WTC11 (cell line): ENCODE measurements around the gene RUNX1. TPM values are rescaled to one million over a fixed set of nuclear protein-coding genes. Genes with fewer than 3 reads are reported as not detected.

Source experiments
- ATAC-seq: fragments of 200-7000 bp; cut with Tn5 transposase; 2 replicates; pipeline ENCODE4 v1.10.0; 2021; ENCODE audit warnings: mild to moderate bottlenecking, moderate library complexity
- CTCF ChIA-PET: fragments of 300-600 bp; sonication (Branson Sonifier 250); formaldehyde crosslinking; loops from one replicate; lab custom pipeline; 2021; ENCODE audit warnings: antibody characterized with exemption; lab: Charles Lee
- POLR2A ChIA-PET: fragments of 350-600 bp; sonication (Branson Sonifier 250); formaldehyde crosslinking; loops from one replicate; lab custom pipeline; 2021; ENCODE audit warnings: antibody characterized with exemption; lab: Charles Lee
- DNase-seq: peaks from one replicate; pipeline ENCODE4 v3.0.0; 2021; ENCODE audit warnings: low spot score
- H3K27ac Mint-ChIP-seq: 2 replicates; pipeline ENCODE4 v1.8.0; 2021; ENCODE audit warnings: mixed read lengths
- H3K27me3 Mint-ChIP-seq: 2 replicates; pipeline ENCODE4 v1.8.0; 2021; ENCODE audit warnings: low read depth, mild to moderate bottlenecking, moderate library complexity, mixed read lengths
- H3K36me3 Mint-ChIP-seq: 2 replicates; pipeline ENCODE4 v1.8.0; 2021; ENCODE audit warnings: mixed read lengths
- H3K4me1 Mint-ChIP-seq: 2 replicates; pipeline ENCODE4 v1.8.0; 2022; ENCODE audit warnings: mixed read lengths
- H3K4me3 Mint-ChIP-seq: 2 replicates; pipeline ENCODE4 v1.8.0; 2021; ENCODE audit warnings: mild to moderate bottlenecking, moderate library complexity, mixed read lengths
- H3K9me3 Mint-ChIP-seq: 2 replicates; pipeline ENCODE4 v1.8.0; 2021; ENCODE audit warnings: mixed read lengths
- CREB1 ChIP-seq: sonication (generic); formaldehyde crosslinking; IDR thresholded peaks from 2 replicates; pipeline ENCODE4 v1.8.0; 2023; ENCODE audit warnings: mild to moderate bottlenecking, missing genetic modification reagents
- FOXK1 ChIP-seq: sonication (generic); formaldehyde crosslinking; IDR thresholded peaks from 2 replicates; pipeline ENCODE4 v1.8.0; 2022; ENCODE audit warnings: mild to moderate bottlenecking, moderate library complexity, missing genetic modification reagents
- JAZF1 ChIP-seq: fragments of 250-450 bp; sonication (Bioruptor Pico); IDR thresholded peaks from 2 replicates; pipeline ENCODE4 v1.9.0; 2021; ENCODE audit warnings: moderate library complexity, mild to moderate bottlenecking, inconsistent platforms
- JUN ChIP-seq: sonication (generic); formaldehyde crosslinking; IDR thresholded peaks from 2 replicates; pipeline ENCODE4 v1.8.0; 2023; ENCODE audit warnings: mild to moderate bottlenecking, missing genetic modification reagents
- KAT7 ChIP-seq: sonication (generic); formaldehyde crosslinking; IDR thresholded peaks from 2 replicates; pipeline ENCODE4 v1.8.1; 2023; ENCODE audit warnings: missing genetic modification reagents, mild to moderate bottlenecking, borderline replicate concordance
- MYBL2 ChIP-seq: sonication (generic); formaldehyde crosslinking; IDR thresholded peaks from 2 replicates; pipeline ENCODE4 v1.8.1; 2023; ENCODE audit warnings: mild to moderate bottlenecking, moderate library complexity, missing genetic modification reagents
- NFATC4 ChIP-seq: fragments of 250-450 bp; sonication (Bioruptor Pico); IDR thresholded peaks from 2 replicates; pipeline ENCODE4 v1.9.0; 2021; ENCODE audit warnings: mild to moderate bottlenecking
- NFE2L1 ChIP-seq: sonication (generic); formaldehyde crosslinking; IDR thresholded peaks from 2 replicates; pipeline ENCODE4 v1.8.1; 2023; ENCODE audit warnings: missing genetic modification reagents
- NFYB ChIP-seq: sonication (generic); formaldehyde crosslinking; conservative IDR thresholded peaks from 2 replicates; pipeline ENCODE4 v1.8.0; 2022; ENCODE audit warnings: low read depth, missing genetic modification reagents
- NR1H2 ChIP-seq: sonication (generic); formaldehyde crosslinking; IDR thresholded peaks from 2 replicates; pipeline ENCODE4 v1.9.0; 2021; ENCODE audit warnings: mild to moderate bottlenecking, moderate library complexity, missing genetic modification reagents
- NR3C1 ChIP-seq: sonication (generic); formaldehyde crosslinking; conservative IDR thresholded peaks from 2 replicates; pipeline ENCODE4 v1.8.1; 2023; ENCODE audit warnings: low read depth, mild to moderate bottlenecking, missing genetic modification reagents
- OVOL2 ChIP-seq: fragments of 250-450 bp; sonication (Bioruptor Pico); IDR thresholded peaks from 2 replicates; pipeline ENCODE4 v1.9.0; 2021; ENCODE audit warnings: mild to moderate bottlenecking, borderline replicate concordance
- RORB ChIP-seq: fragments of 250-450 bp; sonication (Bioruptor Pico); IDR thresholded peaks from 2 replicates; pipeline ENCODE4 v1.9.0; 2021; ENCODE audit warnings: mild to moderate bottlenecking
- TEAD1 ChIP-seq: sonication (generic); formaldehyde crosslinking; IDR thresholded peaks from 2 replicates; pipeline ENCODE4 v1.8.0; 2022; ENCODE audit warnings: mild to moderate bottlenecking, missing genetic modification reagents
- ZNF138 ChIP-seq: sonication (generic); formaldehyde crosslinking; conservative IDR thresholded peaks from 2 replicates; pipeline ENCODE4 v1.8.1; 2022; ENCODE audit warnings: mild to moderate bottlenecking, moderate library complexity, missing genetic modification reagents
- ZNF232 ChIP-seq: sonication (generic); formaldehyde crosslinking; IDR thresholded peaks from 2 replicates; pipeline ENCODE4 v1.8.0; 2022; ENCODE audit warnings: mild to moderate bottlenecking, missing genetic modification reagents
- ZNF317 ChIP-seq: sonication (generic); formaldehyde crosslinking; IDR thresholded peaks from 2 replicates; pipeline ENCODE4 v1.8.1; 2023; ENCODE audit warnings: low read depth, mild to moderate bottlenecking, moderate library complexity, missing genetic modification reagents, borderline replicate concordance
- total RNA-seq: library from RNA; stranded (reverse); gene quantifications from 3 replicates; pipeline ENCODE4 v1.2.3, GENCODE V29; 2021
- TF ChIP-seq, protein P1 (sequence below): sonication (generic); formaldehyde crosslinking; IDR thresholded peaks from 2 replicates; pipeline ENCODE4 v1.8.1; 2023; ENCODE audit warnings: mild to moderate bottlenecking, missing genetic modification reagents
- TF ChIP-seq, protein P2 (sequence below): fragments of 250-450 bp; sonication (Bioruptor Pico); conservative IDR thresholded peaks from 2 replicates; pipeline ENCODE4 v1.9.0; 2021; ENCODE audit warnings: mild to moderate bottlenecking
- TF ChIP-seq, protein P3 (sequence below): sonication (generic); formaldehyde crosslinking; IDR thresholded peaks from 2 replicates; pipeline ENCODE4 v1.8.0; 2023; ENCODE audit warnings: missing genetic modification reagents, mild to moderate bottlenecking, borderline replicate concordance
- TF ChIP-seq, protein P4 (sequence below): sonication (generic); formaldehyde crosslinking; IDR thresholded peaks from 2 replicates; pipeline ENCODE4 v1.8.0; 2022; ENCODE audit warnings: mild to moderate bottlenecking, missing genetic modification reagents
- TF ChIP-seq, protein P5 (sequence below): sonication (generic); formaldehyde crosslinking; IDR thresholded peaks from 2 replicates; pipeline ENCODE4 v1.8.0; 2022; ENCODE audit warnings: mild to moderate bottlenecking, missing genetic modification reagents
- TF ChIP-seq, protein P6 (sequence below): sonication (generic); formaldehyde crosslinking; IDR thresholded peaks from 2 replicates; pipeline ENCODE4 v1.8.0; 2023; ENCODE audit warnings: missing genetic modification reagents
- TF ChIP-seq, protein P7 (sequence below): fragments of 250-450 bp; sonication (Bioruptor Pico); IDR thresholded peaks from 2 replicates; pipeline ENCODE4 v1.9.0; 2021; ENCODE audit warnings: mild to moderate bottlenecking
- TF ChIP-seq, protein P8 (sequence below): sonication (generic); formaldehyde crosslinking; IDR thresholded peaks from 2 replicates; pipeline ENCODE4 v1.8.1; 2023; ENCODE audit warnings: mild to moderate bottlenecking, missing genetic modification reagents, moderate library complexity

RUNX1 gene
- total RNA-seq, 1 experiment from 2014 or later, result 2.2 TPM

DNA sequence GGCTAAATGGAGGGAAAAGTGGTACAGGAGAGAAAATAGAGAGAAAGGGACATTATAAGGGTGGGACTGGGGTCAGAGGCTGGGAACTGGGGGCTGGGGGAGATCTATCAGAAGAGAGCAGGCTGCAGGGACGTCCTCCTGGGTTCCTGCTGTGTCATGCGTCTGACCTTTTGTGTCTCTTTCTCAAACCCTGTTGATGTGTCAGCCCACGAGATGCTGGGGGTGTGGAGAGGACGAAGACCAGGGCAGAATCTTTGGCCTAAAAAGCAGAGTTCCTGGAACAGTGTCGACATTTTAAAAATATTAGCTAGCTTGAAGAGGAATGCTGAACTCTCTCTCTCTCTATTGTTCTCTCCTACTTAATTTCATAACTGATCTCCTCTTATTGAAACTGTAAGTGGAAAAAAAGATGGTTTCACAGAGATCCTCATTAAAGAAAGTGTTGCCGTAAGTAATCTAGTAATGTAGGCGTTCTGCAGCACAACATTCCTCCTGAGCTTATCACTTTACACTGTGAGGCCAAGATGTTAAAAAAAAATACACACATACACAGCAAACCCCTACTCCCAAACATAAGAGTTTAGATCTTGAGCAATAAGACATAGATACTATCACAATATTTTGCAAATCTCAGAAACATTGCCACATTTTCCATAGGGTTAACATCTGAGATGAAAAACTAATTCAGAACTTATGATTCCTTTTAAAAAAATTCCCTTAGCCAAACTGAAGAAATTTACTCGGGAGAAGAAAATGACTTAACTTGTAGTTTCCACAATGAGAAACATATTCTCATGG is 52.6 kb downstream of the RUNX1 start (continued):
- TF ChIP-seq, protein P1, sequence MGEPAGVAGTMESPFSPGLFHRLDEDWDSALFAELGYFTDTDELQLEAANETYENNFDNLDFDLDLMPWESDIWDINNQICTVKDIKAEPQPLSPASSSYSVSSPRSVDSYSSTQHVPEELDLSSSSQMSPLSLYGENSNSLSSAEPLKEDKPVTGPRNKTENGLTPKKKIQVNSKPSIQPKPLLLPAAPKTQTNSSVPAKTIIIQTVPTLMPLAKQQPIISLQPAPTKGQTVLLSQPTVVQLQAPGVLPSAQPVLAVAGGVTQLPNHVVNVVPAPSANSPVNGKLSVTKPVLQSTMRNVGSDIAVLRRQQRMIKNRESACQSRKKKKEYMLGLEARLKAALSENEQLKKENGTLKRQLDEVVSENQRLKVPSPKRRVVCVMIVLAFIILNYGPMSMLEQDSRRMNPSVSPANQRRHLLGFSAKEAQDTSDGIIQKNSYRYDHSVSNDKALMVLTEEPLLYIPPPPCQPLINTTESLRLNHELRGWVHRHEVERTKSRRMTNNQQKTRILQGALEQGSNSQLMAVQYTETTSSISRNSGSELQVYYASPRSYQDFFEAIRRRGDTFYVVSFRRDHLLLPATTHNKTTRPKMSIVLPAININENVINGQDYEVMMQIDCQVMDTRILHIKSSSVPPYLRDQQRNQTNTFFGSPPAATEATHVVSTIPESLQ (CRISPR knock-in tag), result no peak
- no peak for TF ChIP-seq ZNF232 (CRISPR knock-in tag)
- TF ChIP-seq NFYB (CRISPR knock-in tag), result no peak
- TF ChIP-seq MYBL2 (CRISPR knock-in tag), result no peak
- no peak for TF ChIP-seq ZNF317
- TF ChIP-seq NR1H2, result no peak
- no peak for TF ChIP-seq RORB (CRISPR knock-in tag)
- TF ChIP-seq NR3C1 (CRISPR knock-in tag), result no peak
- TF ChIP-seq KAT7 (CRISPR knock-in tag), result no peak

DNA sequence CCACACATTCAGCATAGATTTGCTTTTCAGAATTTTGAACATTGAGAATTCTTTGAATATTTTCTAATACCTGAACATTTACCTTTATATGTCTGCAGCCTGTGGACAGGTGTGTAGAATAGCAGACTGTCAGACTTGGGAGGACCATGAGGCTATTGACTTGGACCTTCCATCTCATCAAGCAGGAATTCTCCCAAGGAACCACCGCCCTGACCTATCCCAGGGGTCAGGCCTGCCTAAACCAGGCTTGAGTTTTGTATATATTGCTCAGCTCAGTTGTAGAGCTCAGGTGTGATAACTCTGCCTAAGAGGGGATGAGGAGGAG is 53.2 kb downstream of the RUNX1 start:
- ATAC-seq (no peak), DNase-seq (no peak)
- ChIA-PET POLR2A (no interaction called here), CTCF (no interaction called here)
- TF ChIP-seq, protein P2, sequence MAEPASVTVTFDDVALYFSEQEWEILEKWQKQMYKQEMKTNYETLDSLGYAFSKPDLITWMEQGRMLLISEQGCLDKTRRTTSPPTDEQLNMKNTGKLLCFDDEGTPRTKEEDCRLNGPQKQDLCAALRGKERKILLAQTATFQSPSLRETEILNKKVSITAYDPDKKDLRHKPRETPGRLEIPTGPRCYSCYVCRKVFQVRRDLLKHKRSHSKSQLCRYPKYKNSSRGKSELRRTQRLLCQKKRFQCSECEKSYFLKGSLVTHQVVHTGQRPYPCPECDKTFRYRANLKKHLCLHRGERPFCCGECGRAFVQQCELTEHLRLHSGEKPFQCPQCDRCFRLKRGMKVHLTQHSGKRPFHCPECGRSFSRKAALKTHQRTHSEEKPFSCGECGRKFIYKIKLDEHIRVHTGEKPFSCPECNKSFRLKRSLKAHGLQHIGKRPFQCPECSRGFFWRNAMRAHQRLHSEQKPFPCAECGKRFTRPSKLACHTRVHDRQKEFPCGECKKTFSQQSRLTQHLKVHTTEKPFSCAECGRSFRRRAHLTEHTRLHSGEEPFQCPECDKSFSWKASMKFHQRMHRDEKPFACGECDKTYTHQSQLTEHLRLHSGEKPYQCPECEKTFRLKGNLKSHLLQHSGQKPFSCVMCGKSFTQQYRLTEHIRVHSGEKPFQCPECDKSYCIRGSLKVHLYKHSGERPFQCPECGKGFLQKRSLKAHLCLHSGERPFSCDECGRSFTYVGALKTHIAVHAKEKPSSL (CRISPR knock-in tag), result no peak
- TF ChIP-seq NFATC4 (CRISPR knock-in tag) (no peak), ZNF138 (CRISPR knock-in tag) (no peak), ZNF317 (no peak), NFE2L1 (CRISPR knock-in tag) (no peak), OVOL2 (CRISPR knock-in tag) (no peak), JAZF1 (CRISPR knock-in tag) (no peak), FOXK1 (CRISPR knock-in tag) (no peak), NFYB (CRISPR knock-in tag) (no peak), RORB (CRISPR knock-in tag) (no peak), TEAD1 (CRISPR knock-in tag) (no peak), CREB1 (CRISPR knock-in tag) (no peak), JUN (CRISPR knock-in tag) (no peak)
- TF ChIP-seq, protein P3, sequence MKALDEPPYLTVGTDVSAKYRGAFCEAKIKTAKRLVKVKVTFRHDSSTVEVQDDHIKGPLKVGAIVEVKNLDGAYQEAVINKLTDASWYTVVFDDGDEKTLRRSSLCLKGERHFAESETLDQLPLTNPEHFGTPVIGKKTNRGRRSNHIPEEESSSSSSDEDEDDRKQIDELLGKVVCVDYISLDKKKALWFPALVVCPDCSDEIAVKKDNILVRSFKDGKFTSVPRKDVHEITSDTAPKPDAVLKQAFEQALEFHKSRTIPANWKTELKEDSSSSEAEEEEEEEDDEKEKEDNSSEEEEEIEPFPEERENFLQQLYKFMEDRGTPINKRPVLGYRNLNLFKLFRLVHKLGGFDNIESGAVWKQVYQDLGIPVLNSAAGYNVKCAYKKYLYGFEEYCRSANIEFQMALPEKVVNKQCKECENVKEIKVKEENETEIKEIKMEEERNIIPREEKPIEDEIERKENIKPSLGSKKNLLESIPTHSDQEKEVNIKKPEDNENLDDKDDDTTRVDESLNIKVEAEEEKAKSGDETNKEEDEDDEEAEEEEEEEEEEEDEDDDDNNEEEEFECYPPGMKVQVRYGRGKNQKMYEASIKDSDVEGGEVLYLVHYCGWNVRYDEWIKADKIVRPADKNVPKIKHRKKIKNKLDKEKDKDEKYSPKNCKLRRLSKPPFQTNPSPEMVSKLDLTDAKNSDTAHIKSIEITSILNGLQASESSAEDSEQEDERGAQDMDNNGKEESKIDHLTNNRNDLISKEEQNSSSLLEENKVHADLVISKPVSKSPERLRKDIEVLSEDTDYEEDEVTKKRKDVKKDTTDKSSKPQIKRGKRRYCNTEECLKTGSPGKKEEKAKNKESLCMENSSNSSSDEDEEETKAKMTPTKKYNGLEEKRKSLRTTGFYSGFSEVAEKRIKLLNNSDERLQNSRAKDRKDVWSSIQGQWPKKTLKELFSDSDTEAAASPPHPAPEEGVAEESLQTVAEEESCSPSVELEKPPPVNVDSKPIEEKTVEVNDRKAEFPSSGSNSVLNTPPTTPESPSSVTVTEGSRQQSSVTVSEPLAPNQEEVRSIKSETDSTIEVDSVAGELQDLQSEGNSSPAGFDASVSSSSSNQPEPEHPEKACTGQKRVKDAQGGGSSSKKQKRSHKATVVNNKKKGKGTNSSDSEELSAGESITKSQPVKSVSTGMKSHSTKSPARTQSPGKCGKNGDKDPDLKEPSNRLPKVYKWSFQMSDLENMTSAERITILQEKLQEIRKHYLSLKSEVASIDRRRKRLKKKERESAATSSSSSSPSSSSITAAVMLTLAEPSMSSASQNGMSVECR (CRISPR knock-in tag), result no peak
- TF ChIP-seq, protein P4, sequence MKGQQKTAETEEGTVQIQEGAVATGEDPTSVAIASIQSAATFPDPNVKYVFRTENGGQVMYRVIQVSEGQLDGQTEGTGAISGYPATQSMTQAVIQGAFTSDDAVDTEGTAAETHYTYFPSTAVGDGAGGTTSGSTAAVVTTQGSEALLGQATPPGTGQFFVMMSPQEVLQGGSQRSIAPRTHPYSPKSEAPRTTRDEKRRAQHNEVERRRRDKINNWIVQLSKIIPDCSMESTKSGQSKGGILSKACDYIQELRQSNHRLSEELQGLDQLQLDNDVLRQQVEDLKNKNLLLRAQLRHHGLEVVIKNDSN (CRISPR knock-in tag), result no peak
- TF ChIP-seq, protein P5, sequence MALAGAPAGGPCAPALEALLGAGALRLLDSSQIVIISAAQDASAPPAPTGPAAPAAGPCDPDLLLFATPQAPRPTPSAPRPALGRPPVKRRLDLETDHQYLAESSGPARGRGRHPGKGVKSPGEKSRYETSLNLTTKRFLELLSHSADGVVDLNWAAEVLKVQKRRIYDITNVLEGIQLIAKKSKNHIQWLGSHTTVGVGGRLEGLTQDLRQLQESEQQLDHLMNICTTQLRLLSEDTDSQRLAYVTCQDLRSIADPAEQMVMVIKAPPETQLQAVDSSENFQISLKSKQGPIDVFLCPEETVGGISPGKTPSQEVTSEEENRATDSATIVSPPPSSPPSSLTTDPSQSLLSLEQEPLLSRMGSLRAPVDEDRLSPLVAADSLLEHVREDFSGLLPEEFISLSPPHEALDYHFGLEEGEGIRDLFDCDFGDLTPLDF (CRISPR knock-in tag), result no peak
- TF ChIP-seq, protein P6, sequence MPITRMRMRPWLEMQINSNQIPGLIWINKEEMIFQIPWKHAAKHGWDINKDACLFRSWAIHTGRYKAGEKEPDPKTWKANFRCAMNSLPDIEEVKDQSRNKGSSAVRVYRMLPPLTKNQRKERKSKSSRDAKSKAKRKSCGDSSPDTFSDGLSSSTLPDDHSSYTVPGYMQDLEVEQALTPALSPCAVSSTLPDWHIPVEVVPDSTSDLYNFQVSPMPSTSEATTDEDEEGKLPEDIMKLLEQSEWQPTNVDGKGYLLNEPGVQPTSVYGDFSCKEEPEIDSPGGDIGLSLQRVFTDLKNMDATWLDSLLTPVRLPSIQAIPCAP (CRISPR knock-in tag), result no peak
- TF ChIP-seq, protein P7, sequence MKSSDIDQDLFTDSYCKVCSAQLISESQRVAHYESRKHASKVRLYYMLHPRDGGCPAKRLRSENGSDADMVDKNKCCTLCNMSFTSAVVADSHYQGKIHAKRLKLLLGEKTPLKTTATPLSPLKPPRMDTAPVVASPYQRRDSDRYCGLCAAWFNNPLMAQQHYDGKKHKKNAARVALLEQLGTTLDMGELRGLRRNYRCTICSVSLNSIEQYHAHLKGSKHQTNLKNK (CRISPR knock-in tag), result no peak
- TF ChIP-seq, protein P8, sequence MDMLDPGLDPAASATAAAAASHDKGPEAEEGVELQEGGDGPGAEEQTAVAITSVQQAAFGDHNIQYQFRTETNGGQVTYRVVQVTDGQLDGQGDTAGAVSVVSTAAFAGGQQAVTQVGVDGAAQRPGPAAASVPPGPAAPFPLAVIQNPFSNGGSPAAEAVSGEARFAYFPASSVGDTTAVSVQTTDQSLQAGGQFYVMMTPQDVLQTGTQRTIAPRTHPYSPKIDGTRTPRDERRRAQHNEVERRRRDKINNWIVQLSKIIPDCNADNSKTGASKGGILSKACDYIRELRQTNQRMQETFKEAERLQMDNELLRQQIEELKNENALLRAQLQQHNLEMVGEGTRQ (CRISPR knock-in tag), result no peak
- H3K27me3 Mint-ChIP-seq, result no peaks in the 10 kb centered on the region
- H3K4me1 Mint-ChIP-seq, result 0 out of 2 replicates have a peak, but pooled peaks cover 7% of the 10 kb centered on the region
- peaks cover 4% of the 10 kb centered on the region for H3K9me3 Mint-ChIP-seq
- no peak overlapping the region for H3K4me3 Mint-ChIP-seq
- H3K27ac Mint-ChIP-seq, result no peak overlapping the region
- no peaks in the 10 kb centered on the region for H3K36me3 Mint-ChIP-seq
